Prostate gland (tissue), 2 donors: ENCODE data around the gene CSTPP1. TPM values are rescaled to one million over a fixed set of nuclear protein-coding genes. Genes with fewer than 3 reads are reported as not detected.

ENCODE experiments used
- DNase-seq: peaks from one replicate; pipeline ENCODE4 v3.0.0-alpha.2; 2019; ENCODE audit warnings: low spot score
- H3K27ac ChIP-seq, 2 donors: fragments of 200-600 bp; sonication (generic); 2 replicates each; pipeline ENCODE4 v1.5.1; 2017 to 2019
- H3K27me3 ChIP-seq: fragments of 200-600 bp; sonication (generic); replicated peaks from 2 replicates; pipeline ENCODE4 v1.5.1; 2019; ENCODE audit not compliant: insufficient read depth
- H3K36me3 ChIP-seq, 2 donors: fragments of 200-600 bp; sonication (generic); 1 replicate in 1 of 2; 2 replicates in 1 of 2; pipeline versions ENCODE4 v1.5.1 to v1.8.1; 2017 to 2019
- H3K4me1 ChIP-seq: fragments of 200-600 bp; sonication (generic); replicated peaks from 2 replicates; pipeline ENCODE4 v1.5.1; 2019
- H3K4me3 ChIP-seq, 2 donors: fragments of 200-600 bp; sonication (generic); 2 replicates each; pipeline ENCODE4 v1.5.1; 2017 to 2019
- H3K9me3 ChIP-seq: fragments of 200-600 bp; sonication (generic); 2 replicates; pipeline ENCODE4 v1.5.1; 2017
- CTCF ChIP-seq, 4 experiments: fragments of 200-600 bp in 2 of 4; fragments of 450-650 bp in 2 of 4; sonication (generic) in 2 of 4; IDR thresholded peaks; 1 replicate in 3 of 4; 2 replicates in 1 of 4; pipeline ENCODE4 v1.5.1; 2016 to 2019; ENCODE audit warnings: antibody characterized with exemption in 4 of 4, mild to moderate bottlenecking in 2 of 4, moderate library complexity in 2 of 4
- POLR2A ChIP-seq: fragments of 450-650 bp; IDR thresholded peaks from one replicate; pipeline ENCODE4 v1.6.1; 2016; ENCODE audit warnings: antibody characterized with exemption, mild to moderate bottlenecking
- POLR2AphosphoS5 ChIP-seq: sonication (generic); formaldehyde crosslinking; IDR thresholded peaks from one replicate; pipeline ENCODE4 v1.6.1; 2017; ENCODE audit warnings: antibody characterized with exemption
- WGBS: methylation state at CpG from one replicate; pipeline ENCODE4 v1.1.5; 2018; 5-methylcytosine and 5-hydroxymethylcytosine counted together
- intact Hi-C: fragments of 100-400 bp; cut with DNase I; formaldehyde crosslinking; loops from one replicate; pipeline ENCODE4 v1.14.2; 2022
- total RNA-seq, 2 donors: library from RNA; depleted of rRNA; stranded (reverse); fragments of >200 nt; gene quantifications; one replicate each; pipeline ENCODE4 v1.1.0, GENCODE V29; 2016

CSTPP1 gene
- total RNA-seq, 2 donors from 2014 or later, result 28.5 to 47.0 TPM

GRCh38 chr11:46914910-46915309 is 21.7 kb upstream of the CSTPP1 start:
- Histone ChIP-seq H3K27ac (peak overlapping the region in 1 of 2 donors; percentile 11), H3K36me3 (no peaks in the 10 kb centered on the region), H3K4me1 (peaks cover 5% of the 10 kb centered on the region), H3K9me3 (no peaks in the 10 kb centered on the region), H3K4me3 (no peak overlapping the region), H3K27me3 (no peaks in the 10 kb centered on the region)
- intact Hi-C loops, result no loop called here
- no peak for DNase-seq
- TF ChIP-seq CTCF (IDR thresholded peaks at IDR 0.05) (no peak), POLR2AphosphoS5 (no peak), POLR2A (no peak)
- WGBS, result 30% methylated on average over 7 of the region's 7 CpGs

- H3K27me3 ChIP-seq, result no peaks in the 10 kb centered on the region
- intact Hi-C loops, result no loop called here
- WGBS, result 4% methylated on average over 24 of the region's 24 CpGs
- H3K36me3 ChIP-seq, result no peaks in the 10 kb centered on the region
- peaks cover 5% of the 10 kb centered on the region for H3K4me1 ChIP-seq
- peak; percentile 74 for TF ChIP-seq POLR2AphosphoS5
- TF ChIP-seq CTCF (IDR thresholded peaks at IDR 0.05), result peak in 1 of 4 experiments; percentile 13
- peak; percentile 62 for TF ChIP-seq POLR2A
- no peaks in the 10 kb centered on the region for H3K9me3 ChIP-seq
- H3K27ac ChIP-seq, result peak overlapping the region; percentile 64 to 79
- peak overlapping the region; percentile 50 to 54 for H3K4me3 ChIP-seq
- peak; percentile 80 for DNase-seq
Observed at GRCh38 chr11:46916286-46917108, 20.1 kb upstream of the CSTPP1 start.

- DNase-seq, result no peak
- H3K4me1 ChIP-seq, result peaks cover 3% of the 10 kb centered on the region
- intact Hi-C loops, result no loop called here
- H3K27ac ChIP-seq, result peak overlapping the region; percentile 64 to 79
- no peaks in the 10 kb centered on the region for H3K9me3 ChIP-seq
- WGBS, result under 1% methylated on average over 31 of the region's 31 CpGs
- H3K27me3 ChIP-seq, result no peaks in the 10 kb centered on the region
- peak overlapping the region; percentile 50 to 54 for H3K4me3 ChIP-seq
- TF ChIP-seq POLR2AphosphoS5 (no peak), CTCF (IDR thresholded peaks at IDR 0.05) (no peak)
- no peaks in the 10 kb centered on the region for H3K36me3 ChIP-seq
Observed at GRCh38 chr11:46917109-46917761, 19.3 kb upstream of the CSTPP1 start.

GRCh38 chr11:46917762-46918082 is 18.8 kb upstream of the CSTPP1 start:
- WGBS, result 3% methylated on average over 20 of the region's 22 CpGs
- no peaks in the 10 kb centered on the region for H3K27me3 ChIP-seq
- H3K4me3 ChIP-seq, result peak overlapping the region; percentile 50 to 54
- TF ChIP-seq POLR2AphosphoS5 (no peak), POLR2A (no peak), CTCF (IDR thresholded peaks at IDR 0.05) (no peak)
- H3K4me1 ChIP-seq, result no peaks in the 10 kb centered on the region
- H3K9me3 ChIP-seq, result no peaks in the 10 kb centered on the region
- intact Hi-C loops, result no loop called here
- peak overlapping the region; percentile 64 to 79 for H3K27ac ChIP-seq
- H3K36me3 ChIP-seq, result no peaks in the 10 kb centered on the region
- DNase-seq, result no peak
